GM10248 (cell line): ENCODE data around the gene B4GALT5.

Experiments
- CTCF ChIA-PET: fragments of 300-600 bp; sonication (Branson Sonifier 250); formaldehyde crosslinking; extraction: SDS; loops from one replicate; lab custom pipeline; 2021; ENCODE audit warnings: antibody characterized with exemption; lab: Yijun Ruan, JAX
- POLR2A ChIA-PET: fragments of 350-650 bp; sonication (Branson Sonifier 250); formaldehyde crosslinking; extraction: SDS; loops from one replicate; lab custom pipeline; 2020; ENCODE audit warnings: antibody characterized with exemption; lab: Yijun Ruan, JAX
- DNase-seq: peaks from one replicate; pipeline ENCODE4 v3.0.0; 2012; ENCODE audit errors: extremely low spot score
- TF ChIP-seq, protein P1 (sequence below): IDR thresholded peaks from 2 replicates; pipeline ENCODE4 v1.5.1; 2012; ENCODE audit warnings: mild to moderate bottlenecking, low read depth; ENCODE audit errors: extremely low read depth, missing control alignments, control extremely low read depth

B4GALT5 gene

DNA sequence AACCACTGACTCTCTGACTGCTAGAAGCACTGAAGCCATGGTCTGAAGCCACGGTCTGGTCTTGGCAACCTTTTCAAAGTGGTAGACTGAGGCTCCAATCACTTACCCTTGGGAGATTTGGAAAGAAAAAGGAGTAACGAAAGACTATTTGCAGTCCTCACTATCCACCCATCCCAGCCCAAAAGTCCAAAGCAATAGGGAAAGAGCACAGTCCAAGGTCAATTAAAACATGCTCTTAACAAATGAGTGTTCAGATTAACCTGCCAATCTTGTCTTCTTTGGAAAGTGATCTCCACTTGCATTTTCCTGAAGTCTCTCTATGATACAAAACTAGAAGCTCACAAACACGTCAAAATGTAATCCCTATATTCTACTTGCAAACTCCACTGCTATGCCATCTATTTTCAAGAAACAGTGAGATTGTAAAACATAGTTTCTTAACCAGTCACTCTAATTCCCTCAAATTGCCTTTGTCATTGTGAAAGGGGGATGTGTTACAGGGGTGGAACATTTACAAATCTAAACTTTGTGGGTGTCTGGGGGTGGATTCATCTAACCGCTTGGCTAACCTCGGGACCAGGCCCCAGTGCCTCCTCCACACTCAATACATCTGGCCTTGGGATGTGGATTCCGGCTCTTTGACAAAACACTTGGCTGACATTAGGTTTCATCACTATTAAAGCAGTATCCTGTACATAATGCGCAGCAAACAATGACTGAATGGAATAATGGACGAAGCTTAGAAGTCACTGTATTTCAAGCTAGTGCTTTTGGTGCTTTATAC, 56.4 kb downstream of the B4GALT5 start:
- TF ChIP-seq, protein P1, sequence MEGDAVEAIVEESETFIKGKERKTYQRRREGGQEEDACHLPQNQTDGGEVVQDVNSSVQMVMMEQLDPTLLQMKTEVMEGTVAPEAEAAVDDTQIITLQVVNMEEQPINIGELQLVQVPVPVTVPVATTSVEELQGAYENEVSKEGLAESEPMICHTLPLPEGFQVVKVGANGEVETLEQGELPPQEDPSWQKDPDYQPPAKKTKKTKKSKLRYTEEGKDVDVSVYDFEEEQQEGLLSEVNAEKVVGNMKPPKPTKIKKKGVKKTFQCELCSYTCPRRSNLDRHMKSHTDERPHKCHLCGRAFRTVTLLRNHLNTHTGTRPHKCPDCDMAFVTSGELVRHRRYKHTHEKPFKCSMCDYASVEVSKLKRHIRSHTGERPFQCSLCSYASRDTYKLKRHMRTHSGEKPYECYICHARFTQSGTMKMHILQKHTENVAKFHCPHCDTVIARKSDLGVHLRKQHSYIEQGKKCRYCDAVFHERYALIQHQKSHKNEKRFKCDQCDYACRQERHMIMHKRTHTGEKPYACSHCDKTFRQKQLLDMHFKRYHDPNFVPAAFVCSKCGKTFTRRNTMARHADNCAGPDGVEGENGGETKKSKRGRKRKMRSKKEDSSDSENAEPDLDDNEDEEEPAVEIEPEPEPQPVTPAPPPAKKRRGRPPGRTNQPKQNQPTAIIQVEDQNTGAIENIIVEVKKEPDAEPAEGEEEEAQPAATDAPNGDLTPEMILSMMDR, result no peak
- CTCF ChIA-PET, result interaction anchor here (0.6 to 2.5 kb wide), 7 partner anchors 8 to 189 kb away, joined by 3 to 11 read pairs (median 4); no protein-coding TSS in a partner anchor
- no peak for DNase-seq
- POLR2A ChIA-PET, result no interaction called here

- ChIA-PET POLR2A (no interaction called here), CTCF (interaction anchor here (2.5 kb wide), 1 partner anchor 17 kb away, joined by 10 read pairs; no protein-coding TSS in a partner anchor)
- no peak for DNase-seq
- TF ChIP-seq, protein P1, result no peak
These were observed 57.4 kb downstream of the B4GALT5 start for GRCh38 chr20:49656304-49656703.

DNA sequence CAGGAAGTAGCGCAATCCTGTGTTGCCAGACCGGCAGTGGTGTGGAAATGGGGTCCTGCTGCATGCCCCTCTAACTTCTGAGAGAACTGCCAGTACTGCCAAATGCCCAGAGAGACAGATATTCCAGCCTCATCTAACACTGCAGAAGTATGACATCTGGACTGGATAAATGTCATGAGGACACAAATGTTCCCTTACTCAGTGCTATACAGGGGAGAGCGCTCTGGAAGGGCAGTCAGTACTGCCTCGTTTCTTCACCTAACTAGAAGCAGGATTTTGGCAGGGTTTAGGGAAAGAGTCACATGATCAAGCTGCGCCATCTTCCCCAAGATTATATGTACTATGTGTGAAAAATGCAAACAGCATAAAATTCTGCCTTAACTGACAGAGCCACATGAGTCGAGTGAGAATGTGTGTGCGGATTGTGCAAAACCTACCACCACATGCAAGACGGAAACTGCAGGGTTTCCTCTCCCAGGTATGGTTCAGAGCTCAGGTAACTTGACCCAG, 59.7 kb downstream of the B4GALT5 start:
- TF ChIP-seq, protein P1, result no peak
- POLR2A ChIA-PET, result no interaction called here
- CTCF ChIA-PET, result no interaction called here
- no peak for DNase-seq

DNA sequence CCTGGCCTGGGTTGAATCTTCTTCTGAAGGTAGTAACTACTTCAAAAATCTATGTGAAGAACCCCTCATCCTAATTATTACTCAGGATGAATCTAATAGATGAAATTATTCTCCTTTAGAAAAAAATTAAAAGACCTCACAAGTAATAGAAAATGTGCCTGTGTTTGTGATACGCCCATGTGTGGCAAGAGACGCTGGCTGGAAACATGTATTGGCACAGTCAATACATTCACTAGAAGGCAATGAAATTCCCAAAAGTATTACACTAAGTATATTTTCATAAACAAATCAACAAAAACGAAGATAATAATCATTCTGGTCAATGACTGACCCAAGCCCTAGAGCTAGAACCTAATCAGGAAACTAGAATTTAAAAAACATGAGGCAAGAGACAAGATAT, 64.0 kb downstream of the B4GALT5 start:
- TF ChIP-seq, protein P1, result no peak
- no peak for DNase-seq
- POLR2A ChIA-PET, result no interaction called here
- CTCF ChIA-PET, result interaction anchor here (1.0 kb wide), 1 partner anchor 8 kb away, joined by 3 read pairs; no protein-coding TSS in a partner anchor

DNA sequence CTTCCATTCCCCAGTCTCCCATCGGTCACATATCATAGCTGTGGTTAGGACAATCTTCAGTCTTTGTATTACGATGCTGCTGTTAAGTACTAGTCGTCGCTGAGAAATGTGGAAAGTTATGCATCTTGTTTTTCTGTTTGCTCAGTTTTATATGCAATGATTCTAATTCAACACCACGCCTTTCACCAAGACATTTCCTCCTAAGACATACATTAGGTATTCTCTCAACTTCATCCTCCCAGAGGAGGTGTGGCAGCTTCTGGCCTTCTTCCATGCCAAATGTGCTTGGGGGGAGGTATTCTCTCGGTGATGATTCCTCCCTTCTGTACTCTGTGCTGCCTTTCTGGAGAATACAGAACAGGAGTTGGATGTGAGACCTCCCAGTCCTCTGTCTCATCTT, 66.1 kb downstream of the B4GALT5 start:
- TF ChIP-seq, protein P1, result no peak
- no peak for DNase-seq
- POLR2A ChIA-PET, result no interaction called here
- CTCF ChIA-PET, result interaction anchor here (1.1 to 2.0 kb wide), 4 partner anchors 9 to 219 kb away, joined by 3 to 7 read pairs (median 4); no protein-coding TSS in a partner anchor

GRCh38 chr20:49646528-49646927, 67.2 kb downstream of the B4GALT5 start:
- CTCF ChIA-PET, result interaction anchor here (1.0 to 2.0 kb wide), 6 partner anchors 8 to 242 kb away, joined by 3 to 7 read pairs (median 3); no protein-coding TSS in a partner anchor
- TF ChIP-seq, protein P1, result no peak
- POLR2A ChIA-PET, result no interaction called here
- no peak for DNase-seq
